Ishikawa (cell line): ENCODE measurements around the gene FAM229B.

Experiments
- EGR1 ChIP-seq: IDR thresholded peaks from 2 replicates; pipeline ENCODE4 v1.6.1; 2012
- EP300 ChIP-seq: IDR thresholded peaks from 2 replicates; pipeline ENCODE4 v1.6.1; 2012; ENCODE audit warnings: borderline replicate concordance
- MAX ChIP-seq: IDR thresholded peaks from 2 replicates; pipeline ENCODE4 v1.6.1; 2012
- NFIC ChIP-seq: IDR thresholded peaks from 2 replicates; pipeline ENCODE4 v1.6.1; 2012
- RAD21 ChIP-seq: IDR thresholded peaks from 2 replicates; pipeline ENCODE4 v1.6.1; 2012; ENCODE audit warnings: low read depth
- REST ChIP-seq: IDR thresholded peaks from 2 replicates; pipeline ENCODE4 v1.6.1; 2012; ENCODE audit warnings: low read depth, mild to moderate bottlenecking
- TAF1 ChIP-seq: IDR thresholded peaks from 2 replicates; pipeline ENCODE4 v1.6.1; 2012; ENCODE audit warnings: low read depth, mild to moderate bottlenecking
- USF1 ChIP-seq: IDR thresholded peaks from 2 replicates; pipeline ENCODE4 v1.6.1; 2012
- ZBTB7A ChIP-seq: IDR thresholded peaks from 2 replicates; pipeline ENCODE4 v1.6.1; 2012; ENCODE audit warnings: low read depth

- no peak for TF ChIP-seq EGR1
- no peak for TF ChIP-seq MAX
- no peak for TF ChIP-seq NFIC
- TF ChIP-seq USF1: no peak
- no peak for TF ChIP-seq TAF1
- TF ChIP-seq EP300: no peak
- no peak for TF ChIP-seq RAD21
- TF ChIP-seq REST: no peak
- no peak for TF ChIP-seq ZBTB7A
Measured at GRCh38 chr6:112148103-112148502, 60.7 kb downstream of the FAM229B start.
